Left forelimb (tissue), 1 donor: ENCODE results near the gene OR2T10.
"Not testable (repeated sequence)": the region's sequence is repeated elsewhere in the genome, so short reads cannot be mapped to it uniquely, and the experiment has no call there.

ENCODE experiments used
- DNase-seq: peaks from one replicate; pipeline ENCODE4 v3.0.0-alpha.2; 2018; ENCODE audit warnings: low spot score

The OR2T10 gene

GRCh38 chr1:248593226-248593625, 4.3 kb downstream of the OR2T10 start:
- no peak for DNase-seq

- no peak for DNase-seq
These were observed 4.8 kb downstream of the OR2T10 start for GRCh38 chr1:248592655-248593054.

- DNase-seq: no peak
These were observed 7.4 kb downstream of the OR2T10 start for GRCh38 chr1:248590055-248590454.

DNA sequence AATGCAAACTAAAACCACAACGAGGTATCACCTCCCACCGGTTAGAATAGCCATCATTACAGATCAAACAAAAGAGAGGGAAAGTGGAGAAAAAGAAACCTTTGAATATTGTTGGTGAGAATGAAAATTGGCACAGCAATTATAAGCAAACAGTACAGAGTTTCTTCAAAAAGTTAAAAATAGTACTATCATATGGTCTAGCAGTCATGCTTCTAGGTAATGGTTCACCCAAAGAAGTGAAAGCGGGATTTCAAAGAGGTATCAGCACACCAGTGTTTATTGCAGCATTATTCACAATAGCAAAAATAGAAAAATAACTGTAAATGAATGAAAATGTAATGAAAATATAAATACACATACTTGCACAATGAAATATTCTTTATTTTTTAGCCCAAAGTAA, 8.2 kb downstream of the OR2T10 start:
- DNase-seq: no peak

DNA sequence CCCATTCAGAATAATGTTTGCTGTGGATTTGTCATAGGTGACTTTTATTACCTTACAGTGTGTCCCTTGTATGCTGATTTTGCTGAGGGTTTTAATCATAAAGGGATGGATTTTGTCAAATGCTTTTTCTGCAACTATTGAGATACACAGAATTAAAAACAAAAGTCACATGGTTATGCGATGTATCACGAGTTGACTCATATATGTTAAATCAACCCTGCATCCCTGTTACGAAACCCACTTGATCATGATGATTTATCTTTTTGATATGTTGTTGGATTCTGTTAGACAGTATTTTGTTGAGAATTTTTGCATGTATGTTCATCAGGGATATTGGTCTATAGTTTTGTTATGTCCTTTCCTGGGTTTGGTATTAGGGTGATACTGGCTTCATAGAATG, 12.2 kb downstream of the OR2T10 start:
- no peak for DNase-seq

DNA sequence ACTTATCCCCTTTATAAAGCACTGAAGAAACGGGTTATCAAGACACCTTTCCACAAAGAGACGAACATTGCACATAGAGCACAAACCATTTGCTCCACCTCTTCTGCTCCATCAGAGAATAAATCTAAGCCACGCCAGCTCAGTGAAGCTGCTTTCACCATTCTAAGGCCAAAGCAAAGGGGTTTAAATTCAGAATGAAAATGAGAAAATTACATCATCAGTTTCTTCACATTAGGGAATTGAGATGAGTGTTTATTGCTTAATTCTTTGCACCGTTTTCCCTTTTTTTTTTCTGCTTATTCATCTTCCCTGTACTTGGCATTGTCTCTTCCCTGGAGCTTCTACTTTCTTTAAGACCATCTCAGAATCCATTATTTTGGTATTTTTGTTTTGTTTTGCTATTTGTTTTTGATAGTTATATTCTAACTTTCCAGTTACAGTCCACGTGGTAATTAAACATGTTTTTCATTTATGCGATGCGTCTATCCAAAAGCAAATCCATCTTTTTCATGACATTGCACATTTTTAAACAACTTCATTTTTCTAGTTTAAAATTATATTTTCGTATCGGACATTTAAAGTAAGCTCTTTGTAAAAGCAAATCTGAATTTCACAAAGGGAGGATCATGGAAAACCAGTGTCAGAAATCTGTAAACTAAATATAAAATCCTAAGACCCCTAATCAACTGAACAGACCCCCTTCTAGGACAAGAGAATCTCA, 21.1 kb downstream of the OR2T10 start:
- DNase-seq: no peak

- not testable (repeated sequence) for DNase-seq
These were observed 22.8 kb downstream of the OR2T10 start, which contains the start of gene OR2T34 for GRCh38 chr1:248574657-248575056. Gene OR2T34, minus strand, starts transcription at chr1:248574757. Its CDS starts 0 bp downstream, at chr1:248574757.

GRCh38 chr1:248573856-248574255, 23.6 kb downstream of the OR2T10 start:
- DNase-seq: not testable (repeated sequence)

DNA sequence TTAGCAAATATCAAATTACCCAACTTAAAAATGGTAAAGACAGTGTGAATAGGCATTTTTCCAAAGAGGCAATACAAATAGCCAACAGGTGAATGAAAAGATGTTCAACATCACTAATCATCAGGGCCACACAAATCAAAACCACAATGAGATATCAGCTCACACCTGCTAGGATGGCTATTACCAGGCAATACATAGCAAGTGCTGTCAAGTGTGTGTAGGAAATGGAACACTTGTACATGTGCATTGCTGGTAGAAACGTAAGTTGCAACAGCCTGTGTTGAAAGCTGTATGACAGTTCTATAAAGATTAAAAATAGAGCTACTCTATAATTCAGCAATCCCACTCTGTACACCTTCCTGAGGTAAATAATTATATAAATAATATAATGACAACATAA, 25.5 kb downstream of the OR2T10 start:
- DNase-seq: not testable (repeated sequence)

GRCh38 chr1:248570811-248571210, 26.7 kb downstream of the OR2T10 start:
- DNase-seq: not testable (repeated sequence)

DNA sequence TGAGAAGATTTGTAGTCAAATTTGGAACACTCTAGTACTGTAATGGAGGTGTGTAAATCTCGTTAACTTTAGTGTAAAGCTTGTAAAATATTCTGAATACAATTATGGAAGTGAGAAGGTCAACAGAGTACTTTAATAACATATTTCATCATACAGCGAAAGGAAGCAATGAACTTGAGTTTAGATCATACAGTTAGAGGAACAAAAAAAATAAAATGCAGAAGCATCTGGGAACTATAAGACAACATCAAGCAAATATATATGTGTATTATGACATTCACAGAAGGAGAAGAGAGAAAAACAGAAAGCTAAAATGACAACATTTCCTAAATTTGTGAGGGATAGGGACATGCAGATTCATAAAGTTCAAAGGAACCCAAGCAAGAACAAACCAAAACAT, 28.5 kb downstream of the OR2T10 start:
- DNase-seq: not testable (repeated sequence)

DNA sequence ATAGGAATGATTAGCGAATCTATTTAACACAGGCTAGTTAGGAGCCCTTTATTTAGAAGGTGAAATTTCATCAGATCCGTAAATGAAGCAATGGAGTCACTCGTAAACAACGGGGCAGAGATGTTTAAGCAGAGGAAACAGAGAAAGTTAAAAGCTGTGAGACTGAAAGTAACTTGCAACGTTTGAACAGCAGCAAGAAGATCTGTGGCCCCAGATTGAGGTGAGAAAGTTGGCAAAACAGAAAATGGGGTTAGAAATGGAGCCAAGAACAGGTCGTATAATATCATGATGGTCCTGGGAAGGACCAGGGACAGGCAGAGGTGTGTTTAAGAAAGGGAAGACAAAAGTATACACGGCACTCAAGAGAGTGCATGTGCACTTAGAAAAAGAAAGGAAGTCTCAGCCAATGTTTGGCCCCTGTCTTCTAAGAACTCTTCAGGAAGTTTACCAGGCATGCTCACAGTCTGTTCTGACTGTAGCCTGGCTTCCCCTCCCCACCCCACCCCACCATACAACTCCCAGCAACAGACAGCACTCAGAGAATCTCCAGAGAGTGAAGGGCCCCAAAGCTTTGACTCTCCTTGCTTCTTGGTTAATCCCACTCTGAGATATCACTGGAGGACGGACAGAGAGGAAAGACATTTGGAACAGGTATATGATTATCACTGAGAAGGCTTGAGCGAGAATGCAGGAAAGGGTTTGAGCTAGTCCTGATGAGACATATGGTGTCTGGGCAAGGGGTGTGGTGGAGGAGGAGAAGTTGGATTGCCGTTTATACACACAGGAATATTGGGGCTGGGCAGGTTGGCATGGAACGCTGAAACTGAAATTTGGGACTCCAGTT, 31.7 kb downstream of the OR2T10 start:
- DNase-seq: not testable (repeated sequence)

GRCh38 chr1:248562672-248563071, 34.8 kb downstream of the OR2T10 start, which contains the start of gene OR2T29:
Gene OR2T29, minus strand, starts transcription at chr1:248562772. Its CDS starts 3,281 bp downstream, at chr1:248559491.
- not testable (repeated sequence) for DNase-seq

GRCh38 chr1:248551027-248551426, 46.5 kb downstream of the OR2T10 start:
- DNase-seq: not testable (repeated sequence)

GRCh38 chr1:248547383-248547782, 50.1 kb downstream of the OR2T10 start:
- DNase-seq: not testable (repeated sequence)
